Gastrocnemius medialis (tissue), 4 donors: ENCODE results near the gene CHCHD4.

Experiments
- CTCF ChIP-seq, 5 experiments: fragments of 450-650 bp in 3 of 5; fragments of 200-600 bp in 2 of 5; sonication (generic) in 2 of 5; IDR thresholded peaks in 4 of 5; conservative IDR thresholded peaks in 1 of 5; 1 replicate in 4 of 5; 2 replicates in 1 of 5; pipeline ENCODE4 v1.5.1; 2016 to 2019; ENCODE audit warnings: antibody characterized with exemption in 5 of 5, mild to moderate bottlenecking in 3 of 5, moderate library complexity in 3 of 5
- POLR2A ChIP-seq, 2 donors: fragments of 450-650 bp; IDR thresholded peaks; one replicate each; pipeline ENCODE4 v1.6.1; 2017; ENCODE audit warnings: antibody characterized with exemption in 2 of 2, mild to moderate bottlenecking in 2 of 2, moderate library complexity in 2 of 2

DNA sequence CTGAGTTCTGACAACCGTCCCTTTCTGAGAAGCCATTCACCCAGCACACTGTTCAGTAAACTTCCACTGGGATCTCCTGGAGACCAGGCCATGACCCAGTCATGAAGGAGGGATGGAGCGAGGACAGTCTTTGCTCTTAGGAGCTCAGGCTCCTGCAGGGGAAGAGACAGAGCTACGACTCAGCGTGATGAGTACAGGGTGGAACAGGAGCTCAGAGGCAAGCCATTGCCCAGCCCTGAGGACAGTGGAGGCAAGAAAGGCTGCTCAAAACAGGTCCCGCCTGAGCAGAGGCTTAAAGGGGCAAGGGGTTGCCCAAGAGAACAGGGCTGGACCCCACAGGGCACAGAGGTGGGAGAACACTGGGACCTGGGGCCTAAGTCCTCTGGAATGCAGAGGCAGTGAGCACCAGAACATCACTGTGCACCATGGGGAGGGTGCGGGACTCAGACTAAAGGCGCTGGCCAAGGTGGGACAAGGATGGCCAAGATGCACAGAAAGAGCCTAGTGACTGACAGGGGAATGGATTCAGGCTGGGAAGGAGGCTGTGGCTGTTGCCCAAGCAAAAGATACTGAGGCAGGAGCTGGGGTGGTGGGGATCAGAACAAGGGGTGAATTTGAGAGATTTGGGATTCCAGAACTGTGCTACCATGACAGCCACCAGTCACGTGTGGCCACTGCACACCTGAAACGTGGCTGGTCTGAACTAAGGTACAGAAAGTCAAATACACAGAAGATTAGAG, 26.0 kb upstream of the CHCHD4 start:
- TF ChIP-seq CTCF (IDR thresholded peaks at IDR 0.05 in 4 of 5, conservative IDR thresholded peaks at IDR 0.05 in 1 of 5) (no peak), POLR2A (IDR thresholded peaks at IDR 0.05) (no peak)
